ENCODE data around the gene ASIC4. TPM values are rescaled to one million over a fixed set of nuclear protein-coding genes. Genes with fewer than 3 reads are reported as not detected.
A peak's percentile ranks its signal among the peaks of the same experiment; 100 is the strongest.

The ASIC4 gene
- total and polyA plus RNA-seq, 9 of the 15 experiments (the other 6 are each of a cell fraction or from before 2014, with no cell fraction given), result 0.07 to 19.2 (median 4.8) TPM

DNA sequence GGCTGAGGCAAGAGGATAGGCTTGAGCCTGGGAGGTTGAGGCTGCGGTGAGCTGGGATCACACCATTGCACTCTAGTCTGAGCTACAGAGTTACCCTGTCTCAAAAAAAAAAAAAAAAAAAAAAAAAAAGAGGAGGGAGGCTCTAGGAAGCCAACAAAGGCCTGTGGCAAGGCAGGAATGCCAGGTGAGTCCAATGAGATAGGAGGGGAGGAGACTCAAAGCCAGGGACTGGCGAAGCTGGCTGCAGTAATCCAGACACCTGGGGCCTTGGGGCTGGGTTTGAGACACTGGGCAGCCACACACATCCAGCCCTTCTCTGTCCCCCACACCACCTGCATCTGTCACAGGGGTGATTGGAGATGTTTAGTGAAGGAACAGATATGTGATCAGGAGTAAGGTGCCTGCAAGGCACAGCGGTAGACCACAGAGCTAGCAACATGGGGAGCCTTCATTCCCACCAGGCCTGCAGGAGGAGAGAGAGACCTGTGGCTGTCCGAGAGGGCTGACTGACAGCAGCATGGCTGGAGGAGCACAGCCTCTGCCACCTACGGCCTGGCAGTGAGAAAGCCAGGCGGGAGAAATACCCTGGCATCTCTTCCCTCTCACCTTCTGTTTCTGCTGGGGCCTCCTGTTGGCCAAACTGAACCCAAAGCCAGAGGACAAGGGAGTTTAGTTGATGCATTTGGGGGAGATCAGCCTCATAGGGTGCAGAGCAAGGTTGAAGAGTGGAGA, 19.8 kb downstream of the ASIC4 start:
- BruUV-seq (replicated peaks), result no TSS peak
- peaks cover 8% of the 10 kb centered on the region; the same call in 1 of the 2 replicates for H4K20me1 ChIP-seq (replicated peaks; ENCODE audit: control insufficient read depth, insufficient read depth, low read length)
- no peak overlapping the region for H3K4me3 ChIP-seq
- H3K4me1 ChIP-seq (replicated peaks in 1 of 2; ENCODE audit: control insufficient read depth in 2 of 2, insufficient read depth in 2 of 2, low read length in 2 of 2), result peaks cover 14 to 56% of the 10 kb centered on the region in 2 experiments
- in situ Hi-C loops (cut with MboI) (loop anchor here (5.0 kb wide), 1 partner anchor 127 kb away; no protein-coding TSS in a partner anchor), intact Hi-C loops (cut with micrococcal nuclease) (no loop called here)
- no peaks in the 10 kb centered on the region for H3K9me3 ChIP-seq (replicated peaks; ENCODE audit: control insufficient read depth, insufficient read depth, low read depth, low read length)
- H3K27me3 ChIP-seq (ENCODE audit: control insufficient read depth in 2 of 2, insufficient read depth in 2 of 2, low read length in 2 of 2), result no peaks in the 10 kb centered on the region
- TF ChIP-seq POLR3A (IDR thresholded peaks at IDR 0.05; ENCODE audit: borderline replicate concordance, extremely low read depth, insufficient read depth, insufficient read length) (no peak), ZBTB12 (CRISPR knock-in tag; IDR thresholded peaks at IDR 0.05) (no peak), MEF2A (IDR thresholded peaks at IDR 0.05; ENCODE audit: control insufficient read depth, low read depth, low read length) (no peak), MYNN (IDR thresholded peaks at IDR 0.05) (no peak), MYNN (CRISPR knock-in tag; IDR thresholded peaks at IDR 0.05) (no peak), ETS1 (conservative IDR thresholded peaks at IDR 0.05; ENCODE audit: control insufficient read depth, low read depth, low read length) (no peak), U2AF1 (optimal IDR thresholded peaks at IDR 0.05; ENCODE audit: low read depth, low read length) (no peak), ZNF57 (CRISPR knock-in tag; IDR thresholded peaks at IDR 0.05) (no peak), HDAC6 (IDR thresholded peaks at IDR 0.05; ENCODE audit: low read depth, low read length) (no peak)
- H3K36me3 ChIP-seq (ENCODE audit: control insufficient read depth, insufficient read depth, low read length), result peaks cover 48% of the 10 kb centered on the region; the same call in 2 of the 3 replicates
- no peaks in the 10 kb centered on the region for H3K9me1 ChIP-seq (ENCODE audit: control insufficient read depth, insufficient read depth, low read length)
- H2AFZ ChIP-seq (ENCODE audit: low read depth, low read length), result no peak overlapping the region
- H3K79me2 ChIP-seq (ENCODE audit: control insufficient read depth, insufficient read depth, low read length), result peaks cover 38% of the 10 kb centered on the region
- ChIA-PET CTCF (ENCODE audit: low intra/inter-chr PET ratio) (no interaction called here), POLR2A (interaction anchor here (0.5 kb wide), 1 partner anchor 98 kb away, joined by 3 read pairs; no protein-coding TSS in a partner anchor)
- H3K27ac ChIP-seq (ENCODE audit: extremely low read depth, low read depth, low read length), result no peak overlapping the region
- 69% methylated on average over 3 of the region's 6 CpGs for WGBS (ENCODE audit: insufficient coverage, low coverage, missing lambda C conversion rate)
- H3K9ac ChIP-seq (ENCODE audit: insufficient read depth in 1 of 2, low read depth in 2 of 2, low read length in 2 of 2), result peak overlapping the region in 1 of 2 experiments; percentile 48; a peak in 1 of 4 replicates
- ATAC-seq, result no peak
- FAIRE-seq, result no peak
- no peak overlapping the region for H3K4me2 ChIP-seq (ENCODE audit: insufficient read depth, low read length)
- DNase-seq (ENCODE audit: extremely low read depth in 1 of 4, low spot score in 3 of 4), result no peak

All from K562 (cell line).